Activated B cell treated with CpG ODN at 0.5 μM for 24 hours (primary cell): ENCODE results near the gene PRKCSH. TPM values are rescaled to one million over a fixed set of nuclear protein-coding genes. Genes with fewer than 3 reads are reported as not detected.
"Not testable (repeated sequence)": the region's sequence is repeated elsewhere in the genome, so short reads cannot be mapped to it uniquely, and the experiment has no call there.

Experiments used
- ATAC-seq: fragments of 200-7000 bp; cut with Tn5 transposase; one replicate; pipeline ENCODE4 v1.10.0; 2021; ENCODE audit warnings: low read depth, mild to moderate bottlenecking, moderate library complexity
- CTCF ChIA-PET: fragments of 350-600 bp; sonication (Branson Sonifier 250); formaldehyde crosslinking; loops from one replicate; lab custom pipeline; 2021; ENCODE audit warnings: antibody characterized with exemption; lab: Charles Lee
- POLR2A ChIA-PET: fragments of 350-600 bp; sonication (Branson Sonifier 250); formaldehyde crosslinking; loops from one replicate; lab custom pipeline; 2021; ENCODE audit warnings: antibody characterized with exemption; lab: Charles Lee
- DNase-seq: peaks from one replicate; pipeline ENCODE4 v3.0.0; 2022
- H3K27ac Mint-ChIP-seq: one replicate; pipeline ENCODE4 v1.8.0; 2020; ENCODE audit warnings: mixed read lengths
- H3K27me3 Mint-ChIP-seq: one replicate; pipeline ENCODE4 v1.8.0; 2021; ENCODE audit warnings: mixed read lengths
- H3K36me3 Mint-ChIP-seq: one replicate; pipeline ENCODE4 v1.8.0; 2021; ENCODE audit warnings: low read depth, mixed read lengths
- H3K4me1 Mint-ChIP-seq: one replicate; pipeline ENCODE4 v1.8.0; 2021; ENCODE audit warnings: mixed read lengths
- H3K4me3 Mint-ChIP-seq: one replicate; pipeline ENCODE4 v1.8.0; 2020; ENCODE audit warnings: mild to moderate bottlenecking, mixed read lengths
- H3K9me3 Mint-ChIP-seq: one replicate; pipeline ENCODE4 v1.8.0; 2020; ENCODE audit warnings: mixed read lengths
- CTCF ChIP-seq: fragments of 200-600 bp; IDR thresholded peaks from one replicate; pipeline ENCODE4 v1.8.0; 2022; ENCODE audit warnings: antibody characterized with exemption, mild to moderate bottlenecking
- intact Hi-C: fragments of 100-400 bp; cut with micrococcal nuclease; formaldehyde crosslinking; loops from one replicate; pipeline ENCODE4 v1.15.1; 2024
- total RNA-seq: library from RNA; stranded (reverse); gene quantifications from 2 replicates; pipeline ENCODE4 v1.2.3, GENCODE V29; 2022

PRKCSH gene
- total RNA-seq, 1 donor from 2014 or later, result 289 TPM

GRCh38 chr19:11456659-11457058 is 21.2 kb downstream of the PRKCSH start:
- ChIA-PET POLR2A (interaction anchor here (0.6 kb wide), 1 partner anchor 1262 kb away, joined by 3 read pairs; no protein-coding TSS in a partner anchor), CTCF (interaction anchor here (1.3 kb wide), 1 partner anchor 75 kb away, joined by 3 read pairs; no protein-coding TSS in a partner anchor)
- no peaks in the 10 kb centered on the region for H3K9me3 Mint-ChIP-seq
- H3K4me1 Mint-ChIP-seq, result peaks cover 7% of the 10 kb centered on the region
- TF ChIP-seq CTCF, result no peak
- intact Hi-C loops, result no loop called here
- no peak overlapping the region for H3K27ac Mint-ChIP-seq
- peaks cover 8% of the 10 kb centered on the region for H3K27me3 Mint-ChIP-seq
- no peak overlapping the region for H3K4me3 Mint-ChIP-seq
- ATAC-seq (no peak), DNase-seq (no peak)
- no peaks in the 10 kb centered on the region for H3K36me3 Mint-ChIP-seq

- H3K27ac Mint-ChIP-seq, result no peak overlapping the region
- no peak overlapping the region for H3K4me3 Mint-ChIP-seq
- no peaks in the 10 kb centered on the region for H3K36me3 Mint-ChIP-seq
- H3K4me1 Mint-ChIP-seq, result peaks cover 5% of the 10 kb centered on the region
- CTCF ChIA-PET, result interaction anchor here (1.3 kb wide), 1 partner anchor 76 kb away, joined by 3 read pairs; no protein-coding TSS in a partner anchor
- intact Hi-C loops, result no loop called here
- POLR2A ChIA-PET, result no interaction called here
- TF ChIP-seq CTCF, result no peak
- no peaks in the 10 kb centered on the region for H3K9me3 Mint-ChIP-seq
- DNase-seq, result no peak
- H3K27me3 Mint-ChIP-seq, result peaks cover 8% of the 10 kb centered on the region
- no peak for ATAC-seq
These were observed 21.7 kb downstream of the PRKCSH start for GRCh38 chr19:11457115-11457514.

GRCh38 chr19:11457831-11458230 is 22.4 kb downstream of the PRKCSH start:
- H3K4me3 Mint-ChIP-seq, result no peak overlapping the region
- H3K4me1 Mint-ChIP-seq, result peaks cover 2% of the 10 kb centered on the region
- TF ChIP-seq CTCF, result no peak
- ATAC-seq (no peak), DNase-seq (no peak)
- no peaks in the 10 kb centered on the region for H3K9me3 Mint-ChIP-seq
- CTCF ChIA-PET, result no interaction called here
- POLR2A ChIA-PET, result no interaction called here
- intact Hi-C loops, result no loop called here
- no peaks in the 10 kb centered on the region for H3K36me3 Mint-ChIP-seq
- peaks cover 8% of the 10 kb centered on the region for H3K27me3 Mint-ChIP-seq
- H3K27ac Mint-ChIP-seq, result no peak overlapping the region

- no peak for TF ChIP-seq CTCF
- Mint-ChIP-seq H3K27ac (no peak overlapping the region), H3K4me1 (peaks cover under 1% of the 10 kb centered on the region), H3K27me3 (peaks cover 8% of the 10 kb centered on the region), H3K4me3 (no peak overlapping the region), H3K36me3 (no peaks in the 10 kb centered on the region), H3K9me3 (no peaks in the 10 kb centered on the region)
- ChIA-PET POLR2A (no interaction called here), CTCF (no interaction called here)
- intact Hi-C loops, result no loop called here
- ATAC-seq (no peak), DNase-seq (no peak)
These were observed 22.9 kb downstream of the PRKCSH start for GRCh38 chr19:11458236-11458900.

GRCh38 chr19:11458912-11459311 is 23.5 kb downstream of the PRKCSH start:
- H3K4me3 Mint-ChIP-seq, H3K9me3 Mint-ChIP-seq, ATAC-seq, intact Hi-C loops, H3K27ac Mint-ChIP-seq, H3K4me1 Mint-ChIP-seq, POLR2A ChIA-PET, H3K36me3 Mint-ChIP-seq, H3K27me3 Mint-ChIP-seq, DNase-seq: not testable (repeated sequence)
- CTCF ChIA-PET, result interaction anchor here (0.7 kb wide), 1 partner anchor 29 kb away, joined by 3 read pairs; no protein-coding TSS in a partner anchor
